H7 (cell line): ENCODE results near the gene STH. TPM values are rescaled to one million over a fixed set of nuclear protein-coding genes. Genes with fewer than 3 reads are reported as not detected.

Experiments
- DNase-seq: peaks from one replicate; pipeline ENCODE4 v3.0.0; 2012
- H3K27me3 ChIP-seq: 2 replicates; pipeline ENCODE4 v1.6.0; 2011; ENCODE audit warnings: mild to moderate bottlenecking, low read length; ENCODE audit not compliant: control insufficient read depth, insufficient read depth
- H3K36me3 ChIP-seq: replicated peaks from 2 replicates; pipeline ENCODE4 v1.5.1; 2011; ENCODE audit warnings: low read length; ENCODE audit not compliant: control insufficient read depth, insufficient read depth
- H3K4me3 ChIP-seq: 2 replicates; pipeline ENCODE4 v1.5.1; 2011; ENCODE audit warnings: low read depth, mild to moderate bottlenecking, control low read depth, low read length, moderate library complexity; ENCODE audit not compliant: insufficient read depth
- total RNA-seq: library from RNA; depleted of rRNA; stranded (reverse); fragments of >200 nt; shearing (Covaris generic); gene quantifications from 2 replicates; pipeline ENCODE4 v1.2.3, GENCODE V29; 2014

STH gene
- total RNA-seq, 1 experiment from 2014 or later: not detected

- DNase-seq: no peak
- H3K27me3 ChIP-seq: no peaks in the 10 kb centered on the region
- H3K36me3 ChIP-seq: no peaks in the 10 kb centered on the region
- H3K4me3 ChIP-seq: no peak overlapping the region
Observed at GRCh38 chr17:45985447-45985846, 13.6 kb upstream of the STH start.

GRCh38 chr17:45986056-45986455 is 13.0 kb upstream of the STH start:
- H3K4me3 ChIP-seq: no peak overlapping the region
- H3K27me3 ChIP-seq: no peaks in the 10 kb centered on the region
- DNase-seq: no peak
- no peaks in the 10 kb centered on the region for H3K36me3 ChIP-seq

- Histone ChIP-seq H3K36me3 (no peaks in the 10 kb centered on the region), H3K4me3 (no peak overlapping the region), H3K27me3 (no peaks in the 10 kb centered on the region)
- DNase-seq: no peak
Observed at GRCh38 chr17:45987706-45988105, 11.3 kb upstream of the STH start.

- DNase-seq: no peak
- Histone ChIP-seq H3K27me3 (no peaks in the 10 kb centered on the region), H3K36me3 (no peaks in the 10 kb centered on the region), H3K4me3 (no peak overlapping the region)
Observed at GRCh38 chr17:45989759-45990158, 9.3 kb upstream of the STH start.

GRCh38 chr17:45990886-45991285 is 8.2 kb upstream of the STH start:
- no peak overlapping the region for H3K4me3 ChIP-seq
- no peaks in the 10 kb centered on the region for H3K36me3 ChIP-seq
- H3K27me3 ChIP-seq: no peaks in the 10 kb centered on the region
- DNase-seq: peak; percentile 67

GRCh38 chr17:45991341-45991740 is 7.7 kb upstream of the STH start:
- DNase-seq: no peak
- H3K4me3 ChIP-seq: no peak overlapping the region
- H3K27me3 ChIP-seq: no peaks in the 10 kb centered on the region
- H3K36me3 ChIP-seq: no peaks in the 10 kb centered on the region

- DNase-seq: no peak
- Histone ChIP-seq H3K4me3 (no peak overlapping the region), H3K36me3 (no peaks in the 10 kb centered on the region), H3K27me3 (no peaks in the 10 kb centered on the region)
Observed at GRCh38 chr17:45992175-45992574, 6.9 kb upstream of the STH start.

GRCh38 chr17:45992904-45993303 is 6.1 kb upstream of the STH start:
- Histone ChIP-seq H3K4me3 (no peak overlapping the region), H3K27me3 (no peaks in the 10 kb centered on the region)
- peak; percentile 73 for DNase-seq

GRCh38 chr17:45993962-45994627 is 5.0 kb upstream of the STH start:
- no peaks in the 10 kb centered on the region for H3K36me3 ChIP-seq
- no peak overlapping the region for H3K4me3 ChIP-seq
- no peak for DNase-seq
- no peaks in the 10 kb centered on the region for H3K27me3 ChIP-seq

More at GRCh38 chr17:45992904-45993303, 6.1 kb upstream of the STH start:
- H3K36me3 ChIP-seq: no peaks in the 10 kb centered on the region

GRCh38 chr17:45994987-45995386 is 4.1 kb upstream of the STH start:
- H3K4me3 ChIP-seq: no peak overlapping the region
- H3K36me3 ChIP-seq: no peaks in the 10 kb centered on the region
- H3K27me3 ChIP-seq: no peaks in the 10 kb centered on the region
- no peak for DNase-seq

- no peak overlapping the region for H3K4me3 ChIP-seq
- no peaks in the 10 kb centered on the region for H3K36me3 ChIP-seq
- H3K27me3 ChIP-seq: no peaks in the 10 kb centered on the region
- no peak for DNase-seq
Observed at GRCh38 chr17:45995627-45996270, 3.3 kb upstream of the STH start.

- Histone ChIP-seq H3K4me3 (no peak overlapping the region), H3K36me3 (no peaks in the 10 kb centered on the region), H3K27me3 (no peaks in the 10 kb centered on the region)
- no peak for DNase-seq
Observed at GRCh38 chr17:45996282-45996937, 2.6 kb upstream of the STH start.

GRCh38 chr17:45997166-45997565 is 1.9 kb upstream of the STH start:
- Histone ChIP-seq H3K36me3 (no peaks in the 10 kb centered on the region), H3K4me3 (no peak overlapping the region), H3K27me3 (no peaks in the 10 kb centered on the region)
- no peak for DNase-seq

- no peaks in the 10 kb centered on the region for H3K27me3 ChIP-seq
- no peak for DNase-seq
- no peak overlapping the region for H3K4me3 ChIP-seq
- H3K36me3 ChIP-seq: no peaks in the 10 kb centered on the region
Observed at GRCh38 chr17:45997624-45998023, 1.4 kb upstream of the STH start.

- no peaks in the 10 kb centered on the region for H3K36me3 ChIP-seq
- DNase-seq: no peak
- no peak overlapping the region for H3K4me3 ChIP-seq
- no peaks in the 10 kb centered on the region for H3K27me3 ChIP-seq
Observed at GRCh38 chr17:45999900-46000290, 845 bp downstream of the STH start.
